Psoas muscle (tissue), 8 donors: ENCODE results near the gene LPIN1. TPM values are rescaled to one million over a fixed set of nuclear protein-coding genes. Genes with fewer than 3 reads are reported as not detected.

Experiments
- ATAC-seq, 4 donors: fragments of 200-7000 bp; cut with Tn5 transposase; one replicate each; pipeline ENCODE4 v1.9.1; 2020; ENCODE audit warnings: moderate library complexity in 3 of 4, mild to moderate bottlenecking in 2 of 4
- DNase-seq, 2 donors: peaks; one replicate each; pipeline ENCODE4 v3.0.0-alpha.2; 2020
- H3K27ac ChIP-seq: fragments of 200-600 bp; one replicate; pipeline ENCODE4 v1.8.0; 2022
- H3K27me3 ChIP-seq, 3 donors: fragments of 200-600 bp in 1 of 3; one replicate each; pipeline versions ENCODE4 v1.6.1 to v1.8.0; 2013 to 2022; ENCODE audit warnings: low read length in 2 of 3, mild to moderate bottlenecking in 2 of 3, moderate library complexity in 1 of 3; ENCODE audit not compliant: insufficient read depth in 3 of 3
- H3K36me3 ChIP-seq, 2 donors: fragments of 200-600 bp in 1 of 2; one replicate each; pipeline versions ENCODE4 v1.6.1 to v1.8.0; 2013 to 2022; ENCODE audit warnings: low read depth in 1 of 2, mild to moderate bottlenecking in 1 of 2, moderate library complexity in 1 of 2; ENCODE audit not compliant: insufficient read depth in 1 of 2
- H3K4me1 ChIP-seq: fragments of 200-600 bp; one replicate; pipeline ENCODE4 v1.8.0; 2022
- H3K4me3 ChIP-seq: fragments of 200-600 bp; one replicate; pipeline ENCODE4 v1.8.0; 2022; ENCODE audit warnings: mild to moderate bottlenecking
- H3K9me3 ChIP-seq: fragments of 200-600 bp; one replicate; pipeline ENCODE4 v1.8.0; 2022
- WGBS, 3 donors: extraction: QIAGEN DNeasy Blood & Tissue Kit; methylation state at CpG; one replicate each; pipeline versions ENCODE4 v1.1.6 to v1.1.7; 2013; 5-methylcytosine and 5-hydroxymethylcytosine counted together
- intact Hi-C, 2 donors: fragments of 100-400 bp; cut with DNase I; formaldehyde crosslinking; loops; one replicate each; pipeline versions ENCODE4 v1.11.0 to v1.14.2; 2022
- polyA plus RNA-seq, 3 donors: library from polyadenylated mRNA; stranded (reverse); fragments of 200-250 nt; gene quantifications; one replicate each; pipeline ENCODE4 v1.2.3, GENCODE V29; 2013
- total RNA-seq, 4 donors: library from RNA; stranded (reverse); fragmentation: NEBNext Ultra II Directional in 2 of 4; extraction: Animal tissue kit (Norgen Biotek cat#: 25700) in 2 of 4; gene quantifications; one replicate each; pipeline versions ENCODE4 v1.2.1 to v1.2.4, GENCODE V29; 2021 to 2023
- TF ChIP-seq, protein P1 (sequence below): fragments of 200-600 bp; IDR thresholded peaks from one replicate; pipeline ENCODE4 v1.8.0; 2022; ENCODE audit warnings: antibody characterized with exemption
- donor health status: healthy with polysubstance abuse.
- donor health status: DM: no; HTN: no; CAD: no; lungs with moderate emphysema.
- donor health status: Bipolar disorder and iron deficiency.
- donor health status: healthy.
- donor health status: DM: yes; HTN: yes; CAD: no.
- donor health status: DM: no; HTN: no; CAD: no.
- donor health status: DM: no; HTN: no; CAD: no.
- donor health status: DM: yes; HTN: yes; CAD: no.

LPIN1 gene
- total and polyA plus RNA-seq, 7 donors: 82.0 to 382 (median 146) TPM

DNA sequence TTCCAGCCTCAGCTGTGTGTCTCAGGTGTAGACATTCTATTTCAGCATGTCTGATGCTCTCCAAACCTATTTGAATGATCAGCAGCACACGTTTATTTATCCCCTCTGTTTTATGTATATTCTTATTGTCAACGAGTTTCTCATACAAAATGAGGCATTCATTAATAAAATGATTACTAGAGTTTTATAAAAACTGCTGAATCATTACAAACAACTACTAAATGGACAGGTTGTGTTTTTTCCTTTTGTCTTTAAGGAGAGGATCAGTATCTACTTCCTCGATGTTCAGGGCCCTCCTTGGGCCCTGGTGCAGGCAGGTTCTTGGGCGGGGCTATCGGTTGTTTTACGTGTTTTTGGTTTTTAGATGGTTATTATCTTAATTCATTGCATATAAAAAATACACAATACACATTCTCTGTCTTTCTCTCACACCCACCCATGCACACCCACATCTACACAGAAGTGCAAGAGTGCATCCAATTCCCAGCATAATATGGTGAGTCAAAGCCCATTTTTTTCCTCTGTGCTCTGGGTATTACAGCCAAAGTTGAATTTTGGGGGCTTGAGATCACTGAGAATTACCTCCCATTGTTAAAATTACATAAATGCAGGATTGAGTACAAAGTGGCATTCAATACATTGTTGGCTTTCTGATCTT lies 24.2 kb downstream of the LPIN1 start:
- Histone ChIP-seq H3K36me3 (peaks cover 17 to 98% of the 10 kb centered on the region in 2 donors), H3K27me3 (no peaks in the 10 kb centered on the region), H3K27ac (no peak overlapping the region), H3K4me1 (peaks cover 33% of the 10 kb centered on the region), H3K4me3 (no peak overlapping the region), H3K9me3 (no peaks in the 10 kb centered on the region)
- TF ChIP-seq, protein P1, sequence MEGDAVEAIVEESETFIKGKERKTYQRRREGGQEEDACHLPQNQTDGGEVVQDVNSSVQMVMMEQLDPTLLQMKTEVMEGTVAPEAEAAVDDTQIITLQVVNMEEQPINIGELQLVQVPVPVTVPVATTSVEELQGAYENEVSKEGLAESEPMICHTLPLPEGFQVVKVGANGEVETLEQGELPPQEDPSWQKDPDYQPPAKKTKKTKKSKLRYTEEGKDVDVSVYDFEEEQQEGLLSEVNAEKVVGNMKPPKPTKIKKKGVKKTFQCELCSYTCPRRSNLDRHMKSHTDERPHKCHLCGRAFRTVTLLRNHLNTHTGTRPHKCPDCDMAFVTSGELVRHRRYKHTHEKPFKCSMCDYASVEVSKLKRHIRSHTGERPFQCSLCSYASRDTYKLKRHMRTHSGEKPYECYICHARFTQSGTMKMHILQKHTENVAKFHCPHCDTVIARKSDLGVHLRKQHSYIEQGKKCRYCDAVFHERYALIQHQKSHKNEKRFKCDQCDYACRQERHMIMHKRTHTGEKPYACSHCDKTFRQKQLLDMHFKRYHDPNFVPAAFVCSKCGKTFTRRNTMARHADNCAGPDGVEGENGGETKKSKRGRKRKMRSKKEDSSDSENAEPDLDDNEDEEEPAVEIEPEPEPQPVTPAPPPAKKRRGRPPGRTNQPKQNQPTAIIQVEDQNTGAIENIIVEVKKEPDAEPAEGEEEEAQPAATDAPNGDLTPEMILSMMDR: no peak
- DNase-seq (no peak), ATAC-seq (no peak)
- intact Hi-C loops: loop anchor here in 1 of 2 donors (10.0 kb wide), 1 partner anchor 296 kb away; no protein-coding TSS in a partner anchor
- WGBS, 3 donors: 78 to 88% (median 87%) methylated on average over 6 of the region's 6 CpGs

DNA sequence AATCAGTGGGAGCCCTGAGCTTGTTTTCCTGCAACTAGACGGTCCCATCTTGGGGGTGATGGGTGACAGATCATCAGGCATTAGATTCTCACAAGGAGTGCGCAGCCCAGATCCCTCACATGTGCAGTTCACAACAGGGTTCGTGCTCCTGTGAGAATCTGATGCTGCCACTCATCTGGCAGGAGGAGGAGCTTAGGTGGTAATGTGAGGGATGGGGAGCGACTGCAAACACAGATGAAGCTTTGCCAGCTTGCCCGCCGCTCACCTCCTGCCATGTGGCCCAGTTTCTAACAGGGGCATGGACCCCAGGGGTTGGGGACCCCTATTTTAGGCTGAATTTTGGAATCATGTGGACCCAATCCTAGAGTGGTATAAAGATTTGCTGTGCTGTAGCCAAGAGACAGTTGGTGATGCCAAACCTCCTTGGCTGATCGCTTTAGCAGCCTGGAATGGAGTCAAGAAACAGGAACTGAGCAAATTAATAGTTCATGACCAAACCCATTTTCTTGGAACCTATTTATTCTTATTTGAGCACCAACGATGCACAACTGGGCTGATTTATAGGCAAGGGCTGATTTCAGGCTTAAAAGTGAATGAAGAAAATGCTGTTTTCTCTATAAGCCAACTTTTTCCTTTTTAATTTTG lies 25.7 kb downstream of the LPIN1 start:
- TF ChIP-seq, protein P1: no peak
- Histone ChIP-seq H3K4me3 (no peak overlapping the region), H3K9me3 (no peaks in the 10 kb centered on the region), H3K36me3 (peaks cover 12 to 89% of the 10 kb centered on the region in 2 donors), H3K27me3 (no peaks in the 10 kb centered on the region), H3K27ac (no peak overlapping the region), H3K4me1 (peaks cover 45% of the 10 kb centered on the region)
- peak in 3 of 4 donors; percentile 12 to 24 (median 21) for ATAC-seq
- 53 to 73% (median 56%) methylated on average over 8 of the region's 8 CpGs for WGBS, 3 donors
- intact Hi-C loops: loop anchor here in 1 of 2 donors (10.0 kb wide), 1 partner anchor 297 kb away; no protein-coding TSS in a partner anchor
- peak in 1 of 2 donors; percentile 34 for DNase-seq

GRCh38 chr2:11773111-11773510 lies 26.7 kb downstream of the LPIN1 start:
- Histone ChIP-seq H3K4me1 (peaks cover 55% of the 10 kb centered on the region), H3K4me3 (no peak overlapping the region), H3K36me3 (peaks cover 12 to 79% of the 10 kb centered on the region in 2 donors), H3K9me3 (no peaks in the 10 kb centered on the region), H3K27me3 (no peaks in the 10 kb centered on the region), H3K27ac (no peak overlapping the region)
- intact Hi-C loops: loop anchor here in 1 of 2 donors (10.0 kb wide), 1 partner anchor 298 kb away; no protein-coding TSS in a partner anchor
- 78 to 81% (median 79%) methylated on average over 10 of the region's 10 CpGs for WGBS, 3 donors
- no peak for ATAC-seq
- no peak for DNase-seq
- TF ChIP-seq, protein P1: no peak

GRCh38 chr2:11773747-11774525 lies 27.5 kb downstream of the LPIN1 start:
- intact Hi-C loops: loop anchor here in 1 of 2 donors (10.0 kb wide), 1 partner anchor 299 kb away; no protein-coding TSS in a partner anchor
- H3K27me3 ChIP-seq: no peaks in the 10 kb centered on the region
- H3K36me3 ChIP-seq: peaks cover 12 to 70% of the 10 kb centered on the region in 2 donors
- no peak overlapping the region for H3K4me3 ChIP-seq
- peaks cover 57% of the 10 kb centered on the region for H3K4me1 ChIP-seq
- DNase-seq: no peak
- H3K27ac ChIP-seq: peak overlapping the region; percentile 21
- 65 to 71% (median 70%) methylated on average over 7 of the region's 7 CpGs for WGBS, 3 donors
- ATAC-seq: no peak
- TF ChIP-seq, protein P1: no peak
- H3K9me3 ChIP-seq: no peaks in the 10 kb centered on the region
